ENCODE data around the gene XPNPEP2.

The XPNPEP2 gene

DNA sequence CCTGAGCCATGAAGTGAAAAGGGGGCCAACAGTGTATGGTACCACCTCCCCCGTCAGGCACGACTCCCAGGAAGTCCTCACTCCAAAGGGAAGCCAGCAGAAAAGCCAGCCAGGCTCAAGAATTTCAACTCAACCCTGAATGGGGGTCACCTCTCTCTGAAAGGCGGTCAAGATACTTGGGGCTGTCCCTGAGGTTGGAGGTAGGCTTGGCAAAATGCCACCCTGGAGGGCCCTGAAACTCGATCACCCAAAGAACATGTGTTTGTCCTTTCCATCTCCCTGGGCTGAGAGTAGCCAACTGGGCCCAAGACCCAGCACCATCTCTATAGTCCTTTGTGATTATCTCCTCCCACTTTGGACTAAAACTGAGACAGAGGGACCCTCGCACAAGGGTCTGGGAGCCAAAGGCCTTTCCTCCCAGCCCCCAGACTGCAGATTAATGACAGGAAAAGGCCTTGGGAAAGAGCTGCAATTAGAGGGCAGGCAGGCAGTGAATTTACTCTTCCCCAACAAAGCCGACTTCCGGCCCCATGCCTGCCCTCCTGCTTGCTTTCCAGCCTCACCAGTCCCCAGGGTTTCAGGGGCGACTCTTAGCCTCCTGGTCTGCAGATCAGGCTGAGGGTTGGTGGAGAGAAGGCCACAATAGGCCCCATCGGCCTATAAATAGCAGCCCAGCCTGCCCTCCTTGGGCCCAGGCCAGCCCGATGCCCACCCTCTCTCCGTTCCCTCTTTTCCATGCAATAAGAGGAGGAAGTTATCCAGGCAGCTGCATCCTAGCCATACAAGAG lies 46.6 kb downstream of the XPNPEP2 start:
- TF ChIP-seq, protein P1, sequence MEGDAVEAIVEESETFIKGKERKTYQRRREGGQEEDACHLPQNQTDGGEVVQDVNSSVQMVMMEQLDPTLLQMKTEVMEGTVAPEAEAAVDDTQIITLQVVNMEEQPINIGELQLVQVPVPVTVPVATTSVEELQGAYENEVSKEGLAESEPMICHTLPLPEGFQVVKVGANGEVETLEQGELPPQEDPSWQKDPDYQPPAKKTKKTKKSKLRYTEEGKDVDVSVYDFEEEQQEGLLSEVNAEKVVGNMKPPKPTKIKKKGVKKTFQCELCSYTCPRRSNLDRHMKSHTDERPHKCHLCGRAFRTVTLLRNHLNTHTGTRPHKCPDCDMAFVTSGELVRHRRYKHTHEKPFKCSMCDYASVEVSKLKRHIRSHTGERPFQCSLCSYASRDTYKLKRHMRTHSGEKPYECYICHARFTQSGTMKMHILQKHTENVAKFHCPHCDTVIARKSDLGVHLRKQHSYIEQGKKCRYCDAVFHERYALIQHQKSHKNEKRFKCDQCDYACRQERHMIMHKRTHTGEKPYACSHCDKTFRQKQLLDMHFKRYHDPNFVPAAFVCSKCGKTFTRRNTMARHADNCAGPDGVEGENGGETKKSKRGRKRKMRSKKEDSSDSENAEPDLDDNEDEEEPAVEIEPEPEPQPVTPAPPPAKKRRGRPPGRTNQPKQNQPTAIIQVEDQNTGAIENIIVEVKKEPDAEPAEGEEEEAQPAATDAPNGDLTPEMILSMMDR (IDR thresholded peaks at IDR 0.05; ENCODE audit: low read depth, low read length) = no peak
- DNase-seq (ENCODE audit: extremely low read depth, low read depth) = no peak

DNA sequence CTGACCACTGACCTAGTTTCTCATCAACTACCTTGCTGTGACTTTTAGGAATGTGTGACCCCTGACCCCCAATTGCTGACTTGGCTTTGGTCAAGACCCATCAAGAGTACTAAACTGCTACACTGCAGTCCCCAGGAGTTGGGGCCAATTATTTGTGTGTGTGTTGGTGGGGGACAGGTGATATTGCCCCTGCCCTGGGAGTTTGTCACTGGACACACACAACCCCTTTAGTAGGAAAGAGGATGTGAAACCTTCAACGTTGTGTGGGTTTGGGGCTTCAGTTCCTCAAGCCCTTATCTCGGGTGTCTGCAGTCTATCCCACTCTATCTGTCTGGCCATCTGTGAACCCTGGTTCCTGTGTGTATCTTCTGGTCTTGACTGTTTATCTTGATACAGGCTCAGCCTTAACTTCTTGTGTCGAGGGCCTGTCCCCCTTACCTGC lies 47.5 kb downstream of the XPNPEP2 start:
- TF ChIP-seq, protein P1 (IDR thresholded peaks at IDR 0.05; ENCODE audit: low read depth, low read length) = no peak
- no peak for DNase-seq (ENCODE audit: extremely low read depth, low read depth)

DNA sequence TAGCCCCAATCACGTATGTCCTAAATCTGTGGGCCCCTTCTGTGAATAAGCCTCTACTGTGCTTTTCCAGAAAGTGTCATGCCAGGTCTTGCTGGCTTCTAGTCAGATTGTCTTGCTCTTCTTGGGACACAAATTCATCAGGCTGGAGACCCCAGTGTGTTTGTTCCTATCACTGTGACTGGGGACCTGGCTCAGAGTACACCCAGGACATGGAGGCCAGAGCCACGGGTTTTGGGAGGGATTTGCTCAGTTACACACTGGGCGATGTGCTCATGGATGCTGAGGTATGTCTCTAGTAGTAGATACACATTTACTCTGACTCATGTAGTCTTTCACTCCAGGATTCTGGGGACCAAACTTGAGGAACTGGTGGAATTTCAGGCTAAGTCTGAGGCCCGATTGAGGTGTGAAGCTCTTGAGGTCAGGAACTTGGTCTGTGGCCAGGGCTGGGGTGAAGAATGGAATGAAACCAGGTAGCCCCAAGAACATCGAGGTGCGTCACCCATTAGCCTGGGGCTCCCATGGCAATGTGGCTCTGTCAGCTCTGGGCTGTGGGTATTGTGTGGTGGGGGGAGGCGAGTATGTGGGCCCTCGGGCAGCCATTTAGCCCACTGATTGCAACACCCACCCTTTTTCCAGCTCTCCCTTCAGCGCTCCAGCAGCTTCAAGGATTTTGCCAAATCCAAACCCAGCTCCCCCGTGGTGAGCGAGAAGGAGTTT lies 48.7 kb downstream of the XPNPEP2 start:
- TF ChIP-seq, protein P1 (IDR thresholded peaks at IDR 0.05; ENCODE audit: low read depth, low read length) = no peak
- DNase-seq (ENCODE audit: extremely low read depth, low read depth) = no peak

DNA sequence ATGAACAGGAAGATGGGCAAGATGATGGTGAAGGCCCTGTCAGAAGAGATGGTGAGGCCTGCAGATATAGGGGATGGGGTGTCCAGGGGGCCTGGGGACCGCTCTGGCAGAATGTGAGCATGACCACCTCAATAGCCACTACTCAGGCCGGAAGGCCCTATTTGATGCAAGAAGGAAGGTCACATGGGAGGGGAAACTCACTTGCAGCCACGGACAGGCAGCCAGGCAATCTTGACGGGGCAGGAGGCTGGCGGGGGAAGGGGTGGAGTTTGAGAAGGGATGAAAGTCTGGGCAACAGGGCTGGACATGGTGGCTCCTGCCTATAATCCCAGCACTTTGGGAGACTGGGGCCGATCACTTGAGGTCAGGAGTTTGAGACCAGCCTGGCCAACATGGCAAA lies 49.7 kb downstream of the XPNPEP2 start:
- TF ChIP-seq, protein P1 (IDR thresholded peaks at IDR 0.05; ENCODE audit: low read depth, low read length) = no peak
- no peak for DNase-seq (ENCODE audit: extremely low read depth, low read depth)

DNA sequence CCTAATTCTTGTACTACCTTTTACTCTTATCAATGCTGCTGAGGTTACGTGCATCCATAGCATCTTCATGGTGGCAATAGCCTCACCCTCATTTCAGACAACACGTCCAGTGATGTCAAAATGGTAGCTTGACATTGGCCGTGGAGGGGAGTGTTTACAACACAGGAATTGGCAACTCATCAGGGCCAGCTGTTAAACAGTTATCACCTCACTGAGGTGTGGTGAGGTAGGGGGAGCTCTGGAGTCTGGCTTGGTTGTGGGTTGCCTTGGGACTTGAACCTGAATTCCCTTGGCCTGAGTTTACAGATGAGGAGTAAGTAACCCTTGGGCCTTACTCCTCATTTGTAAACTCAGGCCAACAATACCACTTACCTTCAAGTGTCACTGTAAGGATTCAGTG lies 51.4 kb downstream of the XPNPEP2 start:
- TF ChIP-seq, protein P1 (IDR thresholded peaks at IDR 0.05; ENCODE audit: low read depth, low read length) = no peak
- DNase-seq (ENCODE audit: extremely low read depth, low read depth) = no peak

DNA sequence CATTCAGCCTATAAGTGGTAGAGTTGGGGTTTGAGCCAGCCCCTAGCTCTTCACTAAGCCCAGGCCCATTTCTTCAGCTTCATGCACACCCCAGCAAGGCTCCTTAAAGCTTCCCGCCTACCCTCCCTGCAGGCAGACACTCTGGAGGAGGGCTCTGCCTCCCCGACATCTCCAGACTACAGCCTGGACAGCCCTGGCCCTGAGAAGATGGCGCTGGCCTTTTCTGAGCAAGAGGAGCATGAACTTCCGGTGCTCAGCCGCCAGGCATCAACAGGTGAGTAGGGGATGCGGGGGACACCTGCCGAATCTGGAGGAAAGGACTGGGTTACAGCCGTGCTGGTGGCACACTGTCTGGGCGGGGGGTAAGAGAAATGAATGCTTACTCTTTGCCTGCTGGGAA lies 52.0 kb downstream of the XPNPEP2 start:
- TF ChIP-seq, protein P1 (IDR thresholded peaks at IDR 0.05; ENCODE audit: low read depth, low read length) = no peak
- no peak for DNase-seq (ENCODE audit: extremely low read depth, low read depth)

DNA sequence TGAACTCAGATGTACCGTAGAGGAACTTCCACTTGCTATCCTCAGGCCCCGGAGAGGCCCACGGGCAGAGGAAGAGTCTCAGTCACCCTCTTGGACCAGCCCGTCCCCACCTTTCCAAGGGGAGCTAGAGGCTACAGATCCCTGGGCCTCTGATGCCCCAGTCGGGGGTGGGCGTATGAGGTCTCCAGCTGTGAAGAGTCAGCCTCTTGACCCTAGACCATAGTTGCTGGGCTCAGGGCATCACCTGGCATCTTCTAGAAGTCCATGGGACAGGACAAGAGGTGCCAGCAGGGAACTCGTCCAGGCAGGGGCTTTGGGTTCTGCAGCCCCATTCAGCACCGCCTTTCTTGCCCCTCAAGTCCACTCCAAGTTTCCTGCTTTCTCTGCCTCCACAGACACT lies 52.6 kb downstream of the XPNPEP2 start:
- TF ChIP-seq, protein P1 (IDR thresholded peaks at IDR 0.05; ENCODE audit: low read depth, low read length) = no peak
- DNase-seq (ENCODE audit: extremely low read depth, low read depth) = no peak

Data from AG09319 (cell line).